HG02759 (cell line): ENCODE data around the gene MRPL21.

Source experiments
- ATAC-seq: cut with Tn5 transposase; IDR thresholded peaks from one replicate; pipeline ENCODE4 v1.9.1; 2021; ENCODE audit warnings: mild to moderate bottlenecking, moderate library complexity; ENCODE audit not compliant: unreplicated experiment

Gene MRPL21

DNA sequence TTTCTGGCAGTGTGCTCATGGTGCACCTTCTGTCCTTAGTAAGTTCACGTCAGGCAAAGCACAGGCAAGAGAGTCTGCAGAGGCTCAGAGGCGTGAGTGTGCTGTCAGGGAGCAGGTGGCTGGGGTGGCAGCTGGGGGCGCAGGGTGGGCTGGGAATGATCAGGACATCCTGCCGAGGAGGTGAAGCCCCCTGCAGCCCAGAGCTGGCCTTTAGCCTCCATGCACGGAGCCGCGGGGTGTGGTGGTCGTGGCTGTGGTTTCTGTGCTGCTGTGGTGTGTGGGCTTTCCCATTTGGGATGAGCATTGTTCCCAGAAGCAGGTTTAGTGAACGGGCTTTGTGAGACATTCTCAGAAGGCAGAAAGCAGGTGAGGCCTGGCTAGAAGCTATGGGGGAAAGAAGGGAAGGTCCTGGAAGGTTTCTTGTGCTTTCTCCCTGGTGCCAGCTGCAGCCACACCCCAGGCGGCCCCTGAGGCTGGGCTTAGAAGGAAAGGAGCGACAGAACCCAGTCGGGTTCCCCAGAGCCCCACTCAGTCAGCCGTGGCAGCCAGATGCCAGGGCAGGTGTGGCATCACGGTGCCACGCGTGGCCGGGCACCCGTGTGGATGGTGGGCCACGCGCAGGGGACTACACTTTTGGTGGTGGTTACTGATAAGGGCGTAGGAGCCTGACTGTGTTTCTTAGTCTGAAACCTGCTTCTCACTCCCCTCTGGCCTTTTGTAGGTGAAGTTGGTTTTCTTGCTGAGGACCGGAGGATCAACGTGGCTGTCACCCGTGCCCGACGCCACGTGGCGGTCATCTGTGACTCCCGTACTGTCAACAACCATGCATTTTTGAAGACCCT, 32.1 kb upstream of the MRPL21 start:
- ATAC-seq, result no peak

- ATAC-seq, result no peak
These were observed 31.4 kb upstream of the MRPL21 start for GRCh38 chr11:68935066-68935465.

GRCh38 chr11:68934666-68935065, 31.0 kb upstream of the MRPL21 start:
- ATAC-seq, result no peak

DNA sequence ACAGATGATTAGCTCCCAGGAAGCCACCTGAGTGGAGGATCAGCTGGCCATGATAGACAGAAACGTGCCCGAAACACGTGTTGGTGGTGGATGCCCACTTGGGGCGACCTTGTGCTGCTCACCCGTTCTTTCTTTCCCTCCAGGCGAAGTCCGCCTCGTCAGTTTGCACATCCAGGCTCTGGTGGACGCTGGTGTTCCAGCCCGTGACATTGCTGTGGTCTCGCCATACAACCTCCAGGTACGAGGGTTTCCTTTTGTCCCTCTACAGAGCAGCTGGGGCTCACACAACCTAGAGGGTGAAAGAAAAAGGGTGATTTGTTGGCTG, 30.7 kb upstream of the MRPL21 start:
- no peak for ATAC-seq

DNA sequence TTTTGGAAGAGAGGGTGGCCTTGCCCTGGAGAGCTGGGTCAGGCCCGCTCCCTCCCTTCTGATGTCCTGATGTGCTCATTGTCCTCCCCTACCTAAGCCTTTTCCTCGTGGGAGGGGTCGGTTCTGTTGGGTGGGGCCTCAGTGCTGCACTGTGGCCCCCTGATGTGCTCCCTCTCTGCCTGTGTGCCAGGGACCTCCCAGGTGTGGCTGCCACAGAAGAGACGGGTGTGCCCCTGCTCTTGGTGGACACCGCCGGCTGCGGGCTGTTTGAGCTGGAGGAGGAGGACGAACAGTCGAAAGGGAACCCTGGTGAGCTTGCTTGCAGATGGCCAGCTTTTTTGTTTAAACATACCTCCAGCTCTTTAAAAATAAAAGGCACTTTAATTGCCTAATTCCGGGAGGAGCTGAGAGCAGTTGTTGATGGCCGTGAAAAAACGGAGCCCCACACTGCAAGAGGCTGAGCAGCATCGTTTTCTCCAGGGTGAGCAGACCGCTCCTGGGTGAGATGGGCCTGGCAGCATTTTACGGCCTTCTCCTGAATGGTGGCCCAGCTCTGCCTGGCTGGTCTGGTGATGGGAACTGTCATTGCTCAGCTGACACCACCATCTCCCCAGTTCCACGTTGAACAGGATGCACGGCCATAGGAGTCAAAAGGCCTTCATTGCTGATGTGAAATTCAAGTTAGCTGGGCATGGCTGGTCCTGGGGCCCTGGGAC, 30.1 kb upstream of the MRPL21 start:
- ATAC-seq, result no peak

DNA sequence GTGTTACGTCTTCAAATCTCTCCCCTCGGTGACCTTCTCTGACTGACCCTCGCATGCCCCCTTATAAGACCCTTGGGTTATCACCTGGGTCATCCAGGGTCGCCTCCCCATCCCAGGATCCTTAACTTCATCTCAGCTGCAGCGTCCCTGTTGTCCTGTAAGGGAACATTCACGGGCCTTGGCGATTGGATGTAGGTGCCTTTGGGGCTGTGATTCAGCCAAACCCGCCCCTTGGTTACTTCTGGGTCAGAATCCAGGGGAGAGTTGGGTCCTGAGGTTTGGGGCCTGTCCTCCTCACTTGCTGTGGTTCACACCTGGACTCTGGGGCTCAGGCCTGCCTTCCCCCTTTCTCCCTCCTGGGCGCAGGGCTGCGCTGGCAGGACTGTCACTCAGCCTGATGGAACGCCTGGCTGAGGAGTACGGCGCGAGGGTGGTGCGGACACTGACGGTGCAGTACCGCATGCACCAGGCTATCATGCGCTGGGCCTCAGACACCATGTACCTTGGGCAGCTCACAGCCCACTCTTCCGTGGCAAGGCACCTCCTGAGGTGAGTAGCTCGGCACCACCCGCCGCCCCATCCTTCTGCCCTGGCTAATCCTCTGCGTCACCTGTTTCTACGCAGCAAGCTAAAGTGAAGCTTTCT, 29.4 kb upstream of the MRPL21 start:
- no peak for ATAC-seq

- no peak for ATAC-seq
These were observed 28.7 kb upstream of the MRPL21 start for GRCh38 chr11:68932358-68932757.

DNA sequence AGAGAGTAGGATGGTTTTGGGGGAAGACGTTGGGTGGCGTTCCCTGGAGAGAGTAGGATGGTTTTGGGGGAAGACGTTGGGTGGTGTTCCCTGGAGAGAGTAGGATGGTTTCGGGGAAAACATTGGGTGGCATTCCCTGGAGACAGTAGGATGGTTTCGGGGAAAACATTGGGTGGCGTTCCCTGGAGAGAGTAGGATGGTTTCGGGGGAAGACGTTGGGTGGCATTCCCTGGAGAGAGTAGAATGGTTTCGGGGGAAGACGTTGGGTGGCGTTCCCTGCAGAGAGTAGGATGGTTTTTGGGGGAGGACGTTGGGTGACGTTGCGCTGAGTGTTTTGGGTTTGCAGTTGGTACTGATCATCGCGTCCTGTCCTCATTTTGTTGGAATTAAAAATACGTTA, 28.3 kb upstream of the MRPL21 start:
- no peak for ATAC-seq

GRCh38 chr11:68930991-68931855, 27.6 kb upstream of the MRPL21 start:
- no peak for ATAC-seq

DNA sequence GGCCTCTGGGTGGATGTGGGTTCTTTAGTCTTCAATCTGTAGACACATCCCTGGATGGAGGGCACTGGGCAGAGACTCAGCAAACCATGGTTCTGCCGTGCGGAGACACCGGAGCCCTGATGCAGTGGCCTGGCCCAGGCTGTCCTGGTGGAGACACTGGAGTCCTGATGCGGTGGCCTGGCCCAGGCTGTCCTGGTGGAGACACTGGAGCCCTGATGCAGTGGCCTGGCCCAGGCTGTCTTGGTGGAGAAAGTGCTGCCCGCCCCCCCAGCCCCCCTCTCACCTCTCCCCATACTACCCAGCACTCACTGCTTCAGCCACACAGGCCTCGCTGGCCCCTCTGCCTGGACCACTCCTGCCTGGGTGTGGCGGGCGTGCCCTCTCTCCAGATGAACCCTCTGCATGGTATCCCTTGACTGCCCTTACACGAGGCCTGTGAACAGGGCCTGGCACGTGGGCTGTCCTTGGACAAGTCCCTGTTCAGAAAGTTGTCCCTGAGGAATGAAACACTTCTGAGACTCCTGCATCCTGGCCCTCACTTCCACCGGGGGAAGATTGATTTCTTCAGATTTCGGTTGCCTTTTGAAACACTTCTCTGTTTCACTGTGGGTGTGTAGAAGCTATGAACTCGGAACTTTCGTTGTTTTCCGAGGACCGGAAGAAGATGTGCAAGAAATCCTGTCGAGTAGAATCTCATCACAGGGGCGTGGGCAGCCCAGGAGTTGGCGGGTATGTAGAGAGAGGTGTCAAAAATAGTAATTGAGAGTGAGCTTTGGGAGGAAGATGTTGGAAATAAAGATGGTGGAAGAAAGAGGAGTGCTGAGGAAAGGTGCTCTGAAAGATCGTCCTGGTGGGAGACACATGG, 26.3 kb upstream of the MRPL21 start:
- no peak for ATAC-seq

- no peak for ATAC-seq
These were observed 25.5 kb upstream of the MRPL21 start for GRCh38 chr11:68929135-68929534.

GRCh38 chr11:68928136-68928880, 24.7 kb upstream of the MRPL21 start:
- no peak for ATAC-seq

GRCh38 chr11:68927280-68928135, 23.9 kb upstream of the MRPL21 start:
- peak; percentile 65 for ATAC-seq

- no peak for ATAC-seq
These were observed 22.0 kb upstream of the MRPL21 start for GRCh38 chr11:68925611-68926010.

DNA sequence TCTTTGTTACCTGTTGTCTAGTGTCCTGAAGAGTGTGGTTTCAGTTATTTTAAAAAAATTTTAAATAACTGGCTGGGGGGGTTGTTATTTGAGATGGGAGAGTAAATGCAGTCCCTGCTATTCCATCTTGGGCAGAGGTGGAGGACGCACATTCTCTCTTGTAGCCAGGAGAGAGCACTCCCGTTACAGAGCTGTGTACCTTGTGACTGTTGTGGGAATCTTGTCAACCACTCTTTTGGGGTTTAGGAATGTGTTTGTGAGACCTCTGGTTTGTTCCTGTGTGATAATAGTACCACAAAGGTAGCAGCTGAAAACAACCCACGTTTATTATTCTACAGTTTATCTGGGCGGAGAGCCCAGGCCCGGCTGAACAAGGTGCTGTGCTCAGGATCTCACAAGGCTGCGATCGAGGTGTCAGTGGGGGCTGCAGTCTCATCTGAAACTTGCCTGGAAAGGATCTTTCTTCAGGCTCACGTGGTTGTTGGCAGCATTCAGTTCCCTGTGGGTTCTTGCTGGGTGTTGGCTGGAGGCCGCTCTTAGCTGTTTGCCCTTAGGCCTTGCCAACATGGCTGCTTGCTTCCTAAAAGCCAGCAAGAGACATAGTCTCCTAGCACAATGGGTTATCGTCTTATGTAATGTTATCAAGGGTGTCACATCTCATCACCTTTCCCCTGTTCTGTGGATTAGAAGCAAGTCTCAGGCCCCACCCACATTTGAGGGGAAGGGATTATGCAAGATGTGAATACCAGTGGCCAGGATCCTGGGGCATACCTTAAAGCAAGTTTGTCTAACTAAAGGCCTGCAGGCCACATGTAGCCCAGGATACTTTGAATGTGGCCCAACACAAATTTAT, 20.7 kb upstream of the MRPL21 start:
- ATAC-seq, result no peak

- no peak for ATAC-seq
These were observed 20.0 kb upstream of the MRPL21 start for GRCh38 chr11:68923614-68924013.

DNA sequence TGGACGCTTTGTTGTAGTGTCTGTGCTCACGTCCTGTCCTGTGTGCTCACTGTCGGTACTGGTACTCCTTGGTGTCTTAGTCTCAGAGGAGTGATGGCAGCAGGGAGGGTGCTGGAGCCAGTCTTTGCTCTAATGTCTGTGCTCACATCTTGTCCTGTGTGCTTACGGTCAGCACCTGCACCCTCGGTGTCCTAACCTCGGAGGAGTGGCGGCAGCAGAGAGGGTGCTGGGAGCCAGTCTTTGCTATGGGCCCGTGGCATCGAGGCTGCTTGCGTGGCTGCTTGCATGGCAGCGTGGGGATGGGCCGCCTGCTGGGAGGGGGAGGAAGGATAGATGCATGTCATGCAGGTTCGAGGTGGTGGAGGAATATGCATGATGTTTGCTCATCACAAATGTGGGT, 12.8 kb upstream of the MRPL21 start:
- ATAC-seq, result no peak

- no peak for ATAC-seq
These were observed 11.1 kb upstream of the MRPL21 start for GRCh38 chr11:68914761-68915160.
